SH-SY5Y (cell line): Measurements from ENCODE around the gene LSM14B.

Experiments
- GATA2 ChIP-seq: IDR thresholded peaks from 2 replicates; pipeline ENCODE4 v1.6.1; 2011; ENCODE audit warnings: mild to moderate bottlenecking, low read depth, low read length
- GATA3 ChIP-seq: IDR thresholded peaks from 2 replicates; pipeline ENCODE4 v1.6.1; 2011; ENCODE audit warnings: low read depth, mild to moderate bottlenecking, low read length, moderate library complexity

DNA sequence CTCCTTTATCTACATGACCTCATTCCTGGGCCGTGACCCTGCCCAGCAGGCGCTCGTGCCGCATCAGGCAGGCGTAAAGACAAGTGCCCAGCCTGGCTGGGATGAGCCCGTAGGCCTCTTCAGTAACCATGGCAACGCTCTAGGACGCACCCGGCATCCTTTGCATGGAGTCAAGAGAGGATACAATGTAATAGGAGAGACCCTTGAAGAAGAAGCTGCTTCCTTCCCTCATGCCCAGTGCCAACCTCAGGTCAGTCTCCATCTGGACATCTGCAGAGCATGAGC is 5.0 kb upstream of the LSM14B start:
- no peak for TF ChIP-seq GATA3
- TF ChIP-seq GATA2 = peak; percentile 68
